Activated naive CD8-positive, alpha-beta T cell treated with anti-CD3 and anti-CD28 coated beads, Interleukin-2, amount 50 U/mL, for 16 hours (primary cell): Measurements from ENCODE around the gene TRAPPC2.
A peak's percentile ranks its signal among the peaks of the same experiment; 100 is the strongest.
"Not testable (repeated sequence)": the region's sequence is repeated elsewhere in the genome, so short reads cannot be mapped to it uniquely, and the experiment has no call there.

Experiments used
- DNase-seq: peaks from one replicate; pipeline ENCODE4 v3.0.0-alpha.2; 2020; ENCODE audit warnings: low read depth, low spot score

The TRAPPC2 gene

DNA sequence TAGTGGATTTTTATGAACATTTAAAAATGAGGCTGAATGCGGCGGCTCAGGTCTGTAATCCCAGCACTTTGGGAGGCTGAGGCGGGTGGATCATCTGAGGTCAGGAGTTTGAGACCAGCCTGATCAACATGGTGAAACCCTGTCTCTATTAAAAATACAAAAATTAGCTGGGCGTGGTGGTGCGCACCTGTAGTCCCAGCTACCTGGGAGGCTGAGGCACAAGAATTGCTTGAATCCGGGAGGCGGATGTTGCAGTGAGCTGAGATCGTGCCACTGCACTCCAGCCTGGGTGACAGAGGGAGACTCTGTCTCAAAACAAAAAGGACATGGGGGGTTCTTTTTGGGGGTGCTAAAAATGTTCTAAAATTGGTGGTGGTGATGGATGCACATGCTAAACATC lies 64.7 kb downstream of the TRAPPC2 start:
- DNase-seq, result not testable (repeated sequence)

DNA sequence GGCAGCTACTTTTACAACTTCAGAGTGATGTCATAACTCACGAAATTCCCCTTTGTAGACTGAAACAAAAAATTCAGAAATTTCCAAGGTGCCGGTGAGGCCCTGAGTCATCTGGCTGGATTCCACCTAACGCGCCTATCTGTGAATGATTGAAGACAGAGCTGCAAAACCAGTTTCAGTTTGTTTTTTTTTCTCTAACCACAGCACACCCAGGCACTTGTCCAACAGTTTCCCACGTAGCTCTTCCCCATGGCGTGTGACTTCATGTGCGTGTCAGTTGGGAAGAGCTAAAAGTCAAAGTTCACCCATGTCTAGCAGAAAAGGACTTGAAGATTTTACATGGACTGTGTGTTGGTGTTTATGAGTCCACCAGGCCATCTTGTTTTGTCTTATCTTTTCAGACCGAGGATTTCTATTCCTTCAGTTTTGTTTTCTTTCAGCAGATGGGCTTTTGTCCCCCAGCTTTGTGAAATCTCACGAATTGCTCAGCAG lies 65.1 kb downstream of the TRAPPC2 start:
- DNase-seq, result peak; percentile 15

- no peak for DNase-seq
Observed at GRCh38 chrX:13667919-13668318, 66.5 kb downstream of the TRAPPC2 start.

DNA sequence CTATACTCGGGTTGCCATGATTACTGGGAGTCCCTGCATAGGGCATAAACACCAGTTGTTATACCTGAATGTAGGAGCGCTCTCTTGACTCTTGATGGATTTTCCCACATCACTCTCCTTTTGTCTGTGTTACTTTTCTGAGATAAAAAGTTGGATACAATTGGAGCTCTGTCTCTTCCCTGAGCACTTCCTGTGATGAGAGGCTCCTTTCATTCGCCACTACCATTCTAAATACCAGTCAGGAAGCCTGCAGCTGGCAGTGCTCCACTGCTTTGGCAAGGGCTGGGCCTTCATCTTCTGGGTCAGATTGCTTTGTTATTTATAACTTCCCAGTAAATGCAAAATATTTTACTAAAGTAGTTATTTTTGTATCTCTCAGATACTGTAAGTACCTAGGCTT lies 67.6 kb downstream of the TRAPPC2 start:
- DNase-seq, result no peak

GRCh38 chrX:13664020-13664419 lies 70.4 kb downstream of the TRAPPC2 start:
- DNase-seq, result no peak

- DNase-seq, result no peak
Observed at GRCh38 chrX:13662355-13662791, 72.0 kb downstream of the TRAPPC2 start.
